MM.1S (cell line): ENCODE measurements around the gene ZNF205.

Source experiments
- EZH2 ChIP-seq: fragments of 300-600 bp; sonication (generic); optimal IDR thresholded peaks from 2 replicates; pipeline ENCODE3; 2017; ENCODE audit warnings: low read depth, mild to moderate bottlenecking, antibody characterized with exemption, low read length, mixed read lengths
- EZH2phosphoT487 ChIP-seq: fragments of 300-600 bp; sonication (generic); IDR thresholded peaks from 2 replicates; pipeline ENCODE4 v1.6.1; 2018; ENCODE audit warnings: antibody characterized with exemption, low read length
- TF ChIP-seq, protein P1 (sequence below): fragments of 300-600 bp; sonication (generic); IDR thresholded peaks from 2 replicates; pipeline ENCODE4 v1.5.1; 2016; ENCODE audit warnings: antibody characterized with exemption, low read length, mixed read lengths

DNA sequence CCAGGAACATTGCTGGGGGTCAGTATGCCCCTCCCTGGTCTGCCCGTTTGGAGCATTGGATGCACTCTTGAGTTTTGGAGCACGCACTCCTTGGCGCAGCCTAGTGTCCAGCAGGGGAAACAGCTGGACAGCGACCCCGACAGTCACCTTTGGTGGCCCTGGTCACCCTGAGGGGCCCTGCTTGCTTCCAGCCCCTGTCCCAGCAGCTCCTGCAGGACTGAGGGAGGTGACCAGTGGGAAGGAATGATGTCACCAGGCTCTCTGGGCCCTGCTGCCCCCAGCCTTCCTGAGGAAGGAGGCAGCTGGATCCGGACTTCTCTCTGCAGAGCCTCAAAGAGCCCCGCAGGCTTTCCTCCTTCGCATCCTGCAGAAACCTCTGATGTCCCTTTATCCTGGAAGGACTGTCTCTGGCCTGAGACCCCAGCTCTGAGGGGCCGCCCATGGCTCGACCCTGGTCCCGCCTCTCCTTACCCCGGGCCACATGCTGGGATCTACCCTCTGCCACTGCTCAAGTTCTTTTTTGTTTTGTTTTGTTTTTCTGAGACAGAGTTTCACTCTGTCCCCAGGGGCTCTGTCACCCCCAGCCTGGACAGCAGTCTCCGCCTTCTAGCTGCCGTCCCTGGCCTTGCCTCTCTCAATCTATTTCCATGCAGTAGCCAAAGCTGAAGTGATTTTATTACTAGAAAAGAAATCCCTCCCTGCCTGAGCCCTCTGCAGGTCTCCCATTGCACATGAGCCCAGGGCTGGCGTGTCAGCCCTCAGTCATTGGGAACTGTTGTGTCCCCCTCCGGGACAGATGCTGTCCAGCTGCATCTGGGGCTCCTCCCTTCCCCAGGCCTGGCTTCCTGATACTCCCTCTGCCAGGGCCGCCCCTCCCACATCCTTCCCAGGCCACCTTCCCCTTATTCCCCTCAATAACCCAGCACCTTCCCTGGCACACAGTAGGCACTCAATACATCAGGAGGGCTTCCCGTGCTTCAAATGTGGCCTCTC lies 24.8 kb upstream of the ZNF205 start:
- TF ChIP-seq, protein P1, sequence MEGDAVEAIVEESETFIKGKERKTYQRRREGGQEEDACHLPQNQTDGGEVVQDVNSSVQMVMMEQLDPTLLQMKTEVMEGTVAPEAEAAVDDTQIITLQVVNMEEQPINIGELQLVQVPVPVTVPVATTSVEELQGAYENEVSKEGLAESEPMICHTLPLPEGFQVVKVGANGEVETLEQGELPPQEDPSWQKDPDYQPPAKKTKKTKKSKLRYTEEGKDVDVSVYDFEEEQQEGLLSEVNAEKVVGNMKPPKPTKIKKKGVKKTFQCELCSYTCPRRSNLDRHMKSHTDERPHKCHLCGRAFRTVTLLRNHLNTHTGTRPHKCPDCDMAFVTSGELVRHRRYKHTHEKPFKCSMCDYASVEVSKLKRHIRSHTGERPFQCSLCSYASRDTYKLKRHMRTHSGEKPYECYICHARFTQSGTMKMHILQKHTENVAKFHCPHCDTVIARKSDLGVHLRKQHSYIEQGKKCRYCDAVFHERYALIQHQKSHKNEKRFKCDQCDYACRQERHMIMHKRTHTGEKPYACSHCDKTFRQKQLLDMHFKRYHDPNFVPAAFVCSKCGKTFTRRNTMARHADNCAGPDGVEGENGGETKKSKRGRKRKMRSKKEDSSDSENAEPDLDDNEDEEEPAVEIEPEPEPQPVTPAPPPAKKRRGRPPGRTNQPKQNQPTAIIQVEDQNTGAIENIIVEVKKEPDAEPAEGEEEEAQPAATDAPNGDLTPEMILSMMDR, result peak; percentile 21; the same call in 1 of the 2 replicates
- no peak for TF ChIP-seq EZH2phosphoT487
- TF ChIP-seq EZH2, result no peak
